A549 (cell line): ENCODE data around the gene UACA.

Experiments
- EP300 ChIP-seq, 2 experiments: fragments of >200 bp; sonication (Bioruptor Twin); formaldehyde crosslinking; IDR thresholded peaks; 2 replicates in 1 of 2; 3 replicates in 1 of 2; pipeline ENCODE4 v1.6.1; 2016 to 2017
- MYC ChIP-seq: IDR thresholded peaks from 2 replicates; pipeline ENCODE4 v1.6.1; 2012; ENCODE audit warnings: mild to moderate bottlenecking, inconsistent platforms, low read length, improper control_type of control experiment, borderline replicate concordance
- RCOR1 ChIP-seq: fragments of 150-350 bp; IDR thresholded peaks from 2 replicates; pipeline ENCODE4 v1.6.1; 2014; ENCODE audit warnings: antibody characterized with exemption, low read length, low read depth
- RNF2 ChIP-seq: fragments of 200-600 bp; sonication (generic); IDR thresholded peaks from 2 replicates; pipeline ENCODE4 v1.6.1; 2016; ENCODE audit warnings: low read depth, mild to moderate bottlenecking, antibody characterized with exemption, moderate library complexity, borderline replicate concordance
- TF ChIP-seq, protein P1 (sequence below): fragments of >200 bp; sonication (Bioruptor Twin); formaldehyde crosslinking; IDR thresholded peaks from 3 replicates; pipeline ENCODE4 v1.5.1; 2016
- TF ChIP-seq, protein P2 (sequence below): fragments of 200-600 bp; sonication (generic); IDR thresholded peaks from 2 replicates; pipeline ENCODE4 v1.6.1; 2016; ENCODE audit warnings: antibody characterized with exemption, mild to moderate bottlenecking, moderate library complexity

DNA sequence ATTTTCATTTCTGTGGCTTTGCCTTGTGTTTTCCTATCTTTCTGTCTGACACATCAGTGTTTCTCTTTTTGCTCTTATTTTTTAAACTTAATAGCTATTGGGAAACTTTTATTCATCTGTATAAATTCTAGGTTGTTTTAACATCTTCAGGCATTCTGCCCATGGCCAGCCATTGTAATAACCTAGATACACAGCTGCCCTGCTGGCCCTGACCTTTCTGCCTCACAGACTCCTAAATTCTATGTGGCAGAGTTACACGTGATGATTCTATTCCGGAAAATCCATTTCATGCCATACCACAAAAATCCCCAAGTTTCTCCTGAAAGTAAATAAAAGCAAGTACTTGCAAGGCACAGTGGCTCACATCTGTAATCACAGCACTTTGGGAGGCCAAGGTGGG, 150.1 kb downstream of the UACA start:
- TF ChIP-seq, protein P1, sequence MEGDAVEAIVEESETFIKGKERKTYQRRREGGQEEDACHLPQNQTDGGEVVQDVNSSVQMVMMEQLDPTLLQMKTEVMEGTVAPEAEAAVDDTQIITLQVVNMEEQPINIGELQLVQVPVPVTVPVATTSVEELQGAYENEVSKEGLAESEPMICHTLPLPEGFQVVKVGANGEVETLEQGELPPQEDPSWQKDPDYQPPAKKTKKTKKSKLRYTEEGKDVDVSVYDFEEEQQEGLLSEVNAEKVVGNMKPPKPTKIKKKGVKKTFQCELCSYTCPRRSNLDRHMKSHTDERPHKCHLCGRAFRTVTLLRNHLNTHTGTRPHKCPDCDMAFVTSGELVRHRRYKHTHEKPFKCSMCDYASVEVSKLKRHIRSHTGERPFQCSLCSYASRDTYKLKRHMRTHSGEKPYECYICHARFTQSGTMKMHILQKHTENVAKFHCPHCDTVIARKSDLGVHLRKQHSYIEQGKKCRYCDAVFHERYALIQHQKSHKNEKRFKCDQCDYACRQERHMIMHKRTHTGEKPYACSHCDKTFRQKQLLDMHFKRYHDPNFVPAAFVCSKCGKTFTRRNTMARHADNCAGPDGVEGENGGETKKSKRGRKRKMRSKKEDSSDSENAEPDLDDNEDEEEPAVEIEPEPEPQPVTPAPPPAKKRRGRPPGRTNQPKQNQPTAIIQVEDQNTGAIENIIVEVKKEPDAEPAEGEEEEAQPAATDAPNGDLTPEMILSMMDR = no peak
- TF ChIP-seq EP300 (IDR thresholded peaks at IDR 0.05) = no peak
- TF ChIP-seq RCOR1 = no peak
- TF ChIP-seq, protein P2, sequence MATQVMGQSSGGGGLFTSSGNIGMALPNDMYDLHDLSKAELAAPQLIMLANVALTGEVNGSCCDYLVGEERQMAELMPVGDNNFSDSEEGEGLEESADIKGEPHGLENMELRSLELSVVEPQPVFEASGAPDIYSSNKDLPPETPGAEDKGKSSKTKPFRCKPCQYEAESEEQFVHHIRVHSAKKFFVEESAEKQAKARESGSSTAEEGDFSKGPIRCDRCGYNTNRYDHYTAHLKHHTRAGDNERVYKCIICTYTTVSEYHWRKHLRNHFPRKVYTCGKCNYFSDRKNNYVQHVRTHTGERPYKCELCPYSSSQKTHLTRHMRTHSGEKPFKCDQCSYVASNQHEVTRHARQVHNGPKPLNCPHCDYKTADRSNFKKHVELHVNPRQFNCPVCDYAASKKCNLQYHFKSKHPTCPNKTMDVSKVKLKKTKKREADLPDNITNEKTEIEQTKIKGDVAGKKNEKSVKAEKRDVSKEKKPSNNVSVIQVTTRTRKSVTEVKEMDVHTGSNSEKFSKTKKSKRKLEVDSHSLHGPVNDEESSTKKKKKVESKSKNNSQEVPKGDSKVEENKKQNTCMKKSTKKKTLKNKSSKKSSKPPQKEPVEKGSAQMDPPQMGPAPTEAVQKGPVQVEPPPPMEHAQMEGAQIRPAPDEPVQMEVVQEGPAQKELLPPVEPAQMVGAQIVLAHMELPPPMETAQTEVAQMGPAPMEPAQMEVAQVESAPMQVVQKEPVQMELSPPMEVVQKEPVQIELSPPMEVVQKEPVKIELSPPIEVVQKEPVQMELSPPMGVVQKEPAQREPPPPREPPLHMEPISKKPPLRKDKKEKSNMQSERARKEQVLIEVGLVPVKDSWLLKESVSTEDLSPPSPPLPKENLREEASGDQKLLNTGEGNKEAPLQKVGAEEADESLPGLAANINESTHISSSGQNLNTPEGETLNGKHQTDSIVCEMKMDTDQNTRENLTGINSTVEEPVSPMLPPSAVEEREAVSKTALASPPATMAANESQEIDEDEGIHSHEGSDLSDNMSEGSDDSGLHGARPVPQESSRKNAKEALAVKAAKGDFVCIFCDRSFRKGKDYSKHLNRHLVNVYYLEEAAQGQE = no peak
- TF ChIP-seq RNF2 = no peak
- no peak for TF ChIP-seq MYC
